ENCODE results near the gene ERF. TPM values are rescaled to one million over a fixed set of nuclear protein-coding genes. Genes with fewer than 3 reads are reported as not detected.

The ERF gene
- total and polyA plus RNA-seq, 2 donors from 2014 or later = 31.1 to 61.2 TPM

GRCh38 chr19:42275517-42275916 is 20.6 kb upstream of the ERF start:
- peaks cover 0 to 32% (median 27%) of the 10 kb centered on the region in 3 donors for H3K4me1 ChIP-seq (ENCODE audit: control insufficient read depth in 2 of 3, insufficient read depth in 2 of 3, low read depth in 1 of 3, low read length in 3 of 3)
- H3K9ac ChIP-seq (ENCODE audit: low read length in 3 of 3) = no peak overlapping the region
- H3K9me3 ChIP-seq (ENCODE audit: control insufficient read depth in 2 of 3, insufficient read depth in 1 of 3, low read length in 3 of 3) = no peaks in the 10 kb centered on the region

GRCh38 chr19:42275103-42275502 is 20.2 kb upstream of the ERF start:
- Histone ChIP-seq H3K27ac (ENCODE audit: low read depth in 2 of 2, low read length in 2 of 2) (no peak overlapping the region), H3K36me3 (ENCODE audit: control insufficient read depth in 2 of 3, insufficient read depth in 3 of 3, low read length in 3 of 3) (peaks cover 0 to 17% (median 6%) of the 10 kb centered on the region in 3 donors), H3K4me3 (ENCODE audit: low read length in 3 of 3) (no peak overlapping the region), H3K9me3 (ENCODE audit: control insufficient read depth in 2 of 3, insufficient read depth in 1 of 3, low read length in 3 of 3) (no peaks in the 10 kb centered on the region), H3K9ac (ENCODE audit: low read length in 3 of 3) (no peak overlapping the region), H3K27me3 (ENCODE audit: control insufficient read depth, insufficient read depth, low read length) (no peaks in the 10 kb centered on the region), H3K4me1 (ENCODE audit: control insufficient read depth in 2 of 3, insufficient read depth in 2 of 3, low read depth in 1 of 3, low read length in 3 of 3) (peaks cover 0 to 35% (median 27%) of the 10 kb centered on the region in 3 donors)
- no peak for FAIRE-seq
- intact Hi-C loops (cut with DNase I) = no loop called here
- DNase-seq = no peak
- no peak for TF ChIP-seq CTCF (IDR thresholded peaks at IDR 0.05; ENCODE audit: borderline replicate concordance, extremely low read depth, insufficient read depth)

More at GRCh38 chr19:42275517-42275916, 20.6 kb upstream of the ERF start:
- Histone ChIP-seq H3K36me3 (ENCODE audit: control insufficient read depth in 2 of 3, insufficient read depth in 3 of 3, low read length in 3 of 3) (peaks cover 0 to 17% (median 6%) of the 10 kb centered on the region in 3 donors), H3K4me3 (ENCODE audit: low read length in 3 of 3) (no peak overlapping the region), H3K27me3 (ENCODE audit: control insufficient read depth, insufficient read depth, low read length) (no peaks in the 10 kb centered on the region), H3K27ac (ENCODE audit: low read depth in 2 of 2, low read length in 2 of 2) (no peak overlapping the region)
- intact Hi-C loops (cut with DNase I) = no loop called here
- FAIRE-seq (no peak), DNase-seq (no peak)
- TF ChIP-seq CTCF (IDR thresholded peaks at IDR 0.05; ENCODE audit: borderline replicate concordance, extremely low read depth, insufficient read depth) = no peak

- no peak for FAIRE-seq
- Histone ChIP-seq H3K4me3 (ENCODE audit: low read length in 3 of 3) (no peak overlapping the region), H3K4me1 (ENCODE audit: control insufficient read depth in 2 of 3, insufficient read depth in 2 of 3, low read depth in 1 of 3, low read length in 3 of 3) (peaks cover 0 to 32% (median 27%) of the 10 kb centered on the region in 3 donors), H3K27ac (ENCODE audit: low read depth in 2 of 2, low read length in 2 of 2) (no peak overlapping the region), H3K27me3 (ENCODE audit: control insufficient read depth, insufficient read depth, low read length) (no peaks in the 10 kb centered on the region), H3K9me3 (ENCODE audit: control insufficient read depth in 2 of 3, insufficient read depth in 1 of 3, low read length in 3 of 3) (no peaks in the 10 kb centered on the region), H3K36me3 (ENCODE audit: control insufficient read depth in 2 of 3, insufficient read depth in 3 of 3, low read length in 3 of 3) (peaks cover 0 to 17% (median 6%) of the 10 kb centered on the region in 3 donors), H3K9ac (ENCODE audit: low read length in 3 of 3) (no peak overlapping the region)
- intact Hi-C loops (cut with DNase I) = no loop called here
- peak in 2 of 5 donors; percentile 44 to 74 for DNase-seq
- TF ChIP-seq CTCF (IDR thresholded peaks at IDR 0.05; ENCODE audit: borderline replicate concordance, extremely low read depth, insufficient read depth) = no peak
These were observed 19.2 kb upstream of the ERF start for GRCh38 chr19:42274065-42274682.

Measured in kidney (tissue), 14 donors.